ENCODE data around the gene CACNA2D3. TPM values are rescaled to one million over a fixed set of nuclear protein-coding genes. Genes with fewer than 3 reads are reported as not detected.

The CACNA2D3 gene
- total and polyA plus RNA-seq, 7 donors, result 2.7 to 13.5 (median 9.0) TPM

GRCh38 chr3:54331341-54331740 lies 209.0 kb downstream of the CACNA2D3 start:
- no peak for DNase-seq
- no peak overlapping the region for H3K27ac ChIP-seq
- no peak for ATAC-seq
- no peak for TF ChIP-seq CTCF (IDR thresholded peaks at IDR 0.05)
- no peaks in the 10 kb centered on the region for H3K27me3 ChIP-seq (ENCODE audit: insufficient read depth in 3 of 3, low read length in 2 of 3)
- H3K4me3 ChIP-seq, result no peak overlapping the region
- no peaks in the 10 kb centered on the region for H3K4me1 ChIP-seq
- no peaks in the 10 kb centered on the region for H3K36me3 ChIP-seq (ENCODE audit: insufficient read depth in 1 of 2, low read depth in 1 of 2)
- no peaks in the 10 kb centered on the region for H3K9me3 ChIP-seq
- intact Hi-C loops (cut with DNase I), result no loop called here
- WGBS, 3 donors, result 77 to 84% (median 80%) methylated on average over 2 of the region's 2 CpGs

- no peak for ATAC-seq
- Histone ChIP-seq H3K9me3 (no peaks in the 10 kb centered on the region), H3K4me1 (no peaks in the 10 kb centered on the region), H3K27me3 (ENCODE audit: insufficient read depth in 3 of 3, low read length in 2 of 3) (no peaks in the 10 kb centered on the region), H3K36me3 (ENCODE audit: insufficient read depth in 1 of 2, low read depth in 1 of 2) (no peaks in the 10 kb centered on the region), H3K4me3 (no peak overlapping the region), H3K27ac (no peak overlapping the region)
- 32 to 46% (median 39%) methylated on average over 6 of the region's 6 CpGs for WGBS, 3 donors
- no peak for TF ChIP-seq CTCF (IDR thresholded peaks at IDR 0.05)
- no peak for DNase-seq
- intact Hi-C loops (cut with DNase I), result no loop called here
Measured at GRCh38 chr3:54337846-54338245, 215.5 kb downstream of the CACNA2D3 start.

GRCh38 chr3:54339608-54340007 lies 217.3 kb downstream of the CACNA2D3 start:
- Histone ChIP-seq H3K4me3 (no peak overlapping the region), H3K27ac (no peak overlapping the region), H3K9me3 (no peaks in the 10 kb centered on the region), H3K4me1 (no peaks in the 10 kb centered on the region), H3K27me3 (ENCODE audit: insufficient read depth in 3 of 3, low read length in 2 of 3) (no peaks in the 10 kb centered on the region), H3K36me3 (ENCODE audit: insufficient read depth in 1 of 2, low read depth in 1 of 2) (no peaks in the 10 kb centered on the region)
- no peak for TF ChIP-seq CTCF (IDR thresholded peaks at IDR 0.05)
- DNase-seq (no peak), ATAC-seq (no peak)
- WGBS, 3 donors, result 58 to 61% (median 60%) methylated on average over 2 of the region's 2 CpGs
- intact Hi-C loops (cut with DNase I), result no loop called here

GRCh38 chr3:54341811-54342210 lies 219.5 kb downstream of the CACNA2D3 start:
- DNase-seq (no peak), ATAC-seq (no peak)
- intact Hi-C loops (cut with DNase I), result no loop called here
- TF ChIP-seq CTCF (IDR thresholded peaks at IDR 0.05), result no peak
- H3K36me3 ChIP-seq (ENCODE audit: insufficient read depth in 1 of 2, low read depth in 1 of 2), result no peaks in the 10 kb centered on the region
- no peak overlapping the region for H3K4me3 ChIP-seq
- no peak overlapping the region for H3K27ac ChIP-seq
- no peaks in the 10 kb centered on the region for H3K4me1 ChIP-seq
- H3K9me3 ChIP-seq, result no peaks in the 10 kb centered on the region
- 95 to 99% (median 97%) methylated on average over 2 of the region's 2 CpGs for WGBS, 3 donors
- H3K27me3 ChIP-seq (ENCODE audit: insufficient read depth in 3 of 3, low read length in 2 of 3), result no peaks in the 10 kb centered on the region

- intact Hi-C loops (cut with DNase I), result no loop called here
- H3K4me3 ChIP-seq, result no peak overlapping the region
- no peak overlapping the region for H3K27ac ChIP-seq
- H3K4me1 ChIP-seq, result no peaks in the 10 kb centered on the region
- DNase-seq (no peak), ATAC-seq (no peak)
- WGBS, 3 donors, result 15 to 18% (median 18%) methylated on average over 9 of the region's 9 CpGs
- H3K36me3 ChIP-seq (ENCODE audit: insufficient read depth in 1 of 2, low read depth in 1 of 2), result no peaks in the 10 kb centered on the region
- H3K9me3 ChIP-seq, result no peaks in the 10 kb centered on the region
- no peak for TF ChIP-seq CTCF (IDR thresholded peaks at IDR 0.05)
- no peaks in the 10 kb centered on the region for H3K27me3 ChIP-seq (ENCODE audit: insufficient read depth in 3 of 3, low read length in 2 of 3)
Measured at GRCh38 chr3:54342676-54343075, 220.3 kb downstream of the CACNA2D3 start.

Measured in psoas muscle (tissue), 8 donors.